GM18526 (cell line): ENCODE results near the gene HS6ST1.

Source experiments
- POLR2A ChIP-seq: IDR thresholded peaks from 3 replicates; pipeline ENCODE4 v1.6.1; 2011; ENCODE audit not compliant: insufficient read length; ENCODE audit errors: extremely low read depth

The HS6ST1 gene

GRCh38 chr2:128309280-128310093 lies 9.2 kb downstream of the HS6ST1 start:
- no peak for TF ChIP-seq POLR2A

- no peak for TF ChIP-seq POLR2A
Measured at GRCh38 chr2:128308889-128309279, 9.8 kb downstream of the HS6ST1 start.

- TF ChIP-seq POLR2A, result no peak
Measured at GRCh38 chr2:128308284-128308731, 10.4 kb downstream of the HS6ST1 start.

GRCh38 chr2:128307595-128307994 lies 11.1 kb downstream of the HS6ST1 start:
- TF ChIP-seq POLR2A, result no peak

GRCh38 chr2:128306931-128307460 lies 11.7 kb downstream of the HS6ST1 start:
- no peak for TF ChIP-seq POLR2A

- TF ChIP-seq POLR2A, result no peak
Measured at GRCh38 chr2:128306081-128306930, 12.4 kb downstream of the HS6ST1 start.

GRCh38 chr2:128305555-128306080 lies 13.1 kb downstream of the HS6ST1 start:
- TF ChIP-seq POLR2A, result no peak

GRCh38 chr2:128304715-128305554 lies 13.7 kb downstream of the HS6ST1 start:
- TF ChIP-seq POLR2A, result no peak

GRCh38 chr2:128304330-128304714 lies 14.3 kb downstream of the HS6ST1 start:
- no peak for TF ChIP-seq POLR2A

- no peak for TF ChIP-seq POLR2A
Measured at GRCh38 chr2:128303911-128304310, 14.8 kb downstream of the HS6ST1 start.

GRCh38 chr2:128303095-128303791 lies 15.4 kb downstream of the HS6ST1 start:
- TF ChIP-seq POLR2A, result no peak

GRCh38 chr2:128302744-128303067 lies 16.0 kb downstream of the HS6ST1 start:
- TF ChIP-seq POLR2A, result no peak

GRCh38 chr2:128302011-128302743 lies 16.5 kb downstream of the HS6ST1 start:
- no peak for TF ChIP-seq POLR2A
